Measurements from ENCODE around the gene OR10J5. TPM values are rescaled to one million over a fixed set of nuclear protein-coding genes. Genes with fewer than 3 reads are reported as not detected.

The OR10J5 gene
- total RNA-seq, 2 experiments from 2014 or later, result not detected

DNA sequence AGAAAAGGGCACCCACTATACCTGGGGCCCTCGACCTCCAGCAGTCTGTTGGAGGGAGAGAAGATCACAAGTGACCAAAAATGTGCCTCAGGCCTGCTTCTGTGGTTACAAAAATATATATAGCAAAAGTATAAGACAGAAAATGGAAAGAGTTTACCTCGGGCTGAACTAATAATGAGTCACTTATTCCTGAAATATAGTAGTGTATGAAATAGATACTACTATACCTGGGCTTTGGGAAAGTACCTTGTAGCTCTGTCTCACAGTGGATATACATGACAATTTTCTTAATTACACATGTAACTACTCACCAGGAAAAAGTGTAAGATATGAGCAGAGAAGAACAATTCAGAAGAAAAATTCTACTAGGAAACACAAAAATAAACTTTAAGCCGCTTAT lies 44.5 kb upstream of the OR10J5 start:
- Mint-ChIP-seq H3K4me1 (ENCODE audit: low read depth) (no peaks in the 10 kb centered on the region), H3K9me3 (no peaks in the 10 kb centered on the region), H3K27ac (no peak overlapping the region), H3K4me3 (no peak overlapping the region), H3K27me3 (peaks cover 23% of the 10 kb centered on the region), H3K36me3 (ENCODE audit: low read depth) (no peaks in the 10 kb centered on the region)
- DNase-seq (no peak), ATAC-seq (ENCODE audit: poor library complexity) (no peak)
- no peaks in the 10 kb centered on the region for H3K4me1 ChIP-seq (ENCODE audit: insufficient read depth, low read length)
- intact Hi-C loops (cut with DNase I, micrococcal nuclease), result no loop called here
- H3K4me3 ChIP-seq (ENCODE audit: low read length), result no peak overlapping the region
- no peaks in the 10 kb centered on the region for H3K36me3 ChIP-seq (ENCODE audit: insufficient read depth, low read length)
- H3K27ac ChIP-seq (ENCODE audit: low read depth in 1 of 2, low read length in 2 of 2), result no peak overlapping the region
- TF ChIP-seq, protein P1, sequence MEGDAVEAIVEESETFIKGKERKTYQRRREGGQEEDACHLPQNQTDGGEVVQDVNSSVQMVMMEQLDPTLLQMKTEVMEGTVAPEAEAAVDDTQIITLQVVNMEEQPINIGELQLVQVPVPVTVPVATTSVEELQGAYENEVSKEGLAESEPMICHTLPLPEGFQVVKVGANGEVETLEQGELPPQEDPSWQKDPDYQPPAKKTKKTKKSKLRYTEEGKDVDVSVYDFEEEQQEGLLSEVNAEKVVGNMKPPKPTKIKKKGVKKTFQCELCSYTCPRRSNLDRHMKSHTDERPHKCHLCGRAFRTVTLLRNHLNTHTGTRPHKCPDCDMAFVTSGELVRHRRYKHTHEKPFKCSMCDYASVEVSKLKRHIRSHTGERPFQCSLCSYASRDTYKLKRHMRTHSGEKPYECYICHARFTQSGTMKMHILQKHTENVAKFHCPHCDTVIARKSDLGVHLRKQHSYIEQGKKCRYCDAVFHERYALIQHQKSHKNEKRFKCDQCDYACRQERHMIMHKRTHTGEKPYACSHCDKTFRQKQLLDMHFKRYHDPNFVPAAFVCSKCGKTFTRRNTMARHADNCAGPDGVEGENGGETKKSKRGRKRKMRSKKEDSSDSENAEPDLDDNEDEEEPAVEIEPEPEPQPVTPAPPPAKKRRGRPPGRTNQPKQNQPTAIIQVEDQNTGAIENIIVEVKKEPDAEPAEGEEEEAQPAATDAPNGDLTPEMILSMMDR (IDR thresholded peaks at IDR 0.05), result no peak
- ChIA-PET CTCF (no interaction called here), POLR2A (no interaction called here)
- peaks cover 0 to 4% of the 10 kb centered on the region in 2 experiments for H3K9me3 ChIP-seq (ENCODE audit: control insufficient read depth in 1 of 2, insufficient read depth in 1 of 2, low read length in 2 of 2)
- peaks cover 0 to 9% of the 10 kb centered on the region in 2 experiments for H3K27me3 ChIP-seq (ENCODE audit: control insufficient read depth in 1 of 2, insufficient read depth in 2 of 2, low read length in 2 of 2)

DNA sequence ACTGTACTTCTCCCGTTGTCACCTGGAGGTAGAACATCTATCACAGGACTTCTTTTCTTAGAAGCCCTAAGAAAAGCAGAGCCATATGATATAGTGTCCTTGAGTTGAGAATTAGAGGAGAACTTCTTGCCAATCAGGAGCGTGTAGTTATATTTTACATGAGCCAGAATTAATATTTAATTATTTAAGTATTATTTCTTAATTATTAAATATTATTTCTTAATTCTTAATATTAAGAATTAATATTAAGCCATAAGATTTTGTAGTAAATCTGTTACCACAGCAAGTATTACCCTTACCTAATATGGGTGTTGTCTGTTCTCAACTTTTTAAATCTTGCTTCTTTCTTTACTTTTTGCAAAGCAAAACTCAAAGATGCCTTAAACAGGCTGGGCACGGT lies 41.6 kb upstream of the OR10J5 start:
- ChIA-PET POLR2A (no interaction called here), CTCF (no interaction called here)
- Mint-ChIP-seq H3K4me3 (no peak overlapping the region), H3K27ac (no peak overlapping the region), H3K27me3 (peaks cover 25% of the 10 kb centered on the region), H3K9me3 (no peaks in the 10 kb centered on the region), H3K4me1 (ENCODE audit: low read depth) (no peaks in the 10 kb centered on the region), H3K36me3 (ENCODE audit: low read depth) (no peaks in the 10 kb centered on the region)
- no peaks in the 10 kb centered on the region for H3K4me1 ChIP-seq (ENCODE audit: insufficient read depth, low read length)
- no peak overlapping the region for H3K27ac ChIP-seq (ENCODE audit: low read depth in 1 of 2, low read length in 2 of 2)
- intact Hi-C loops (cut with DNase I, micrococcal nuclease), result no loop called here
- no peak for ATAC-seq (ENCODE audit: poor library complexity)
- TF ChIP-seq, protein P1 (IDR thresholded peaks at IDR 0.05), result no peak
- H3K36me3 ChIP-seq (ENCODE audit: insufficient read depth, low read length), result no peaks in the 10 kb centered on the region
- H3K9me3 ChIP-seq (ENCODE audit: control insufficient read depth in 1 of 2, insufficient read depth in 1 of 2, low read length in 2 of 2), result peaks cover 0 to 11% of the 10 kb centered on the region in 2 experiments
- DNase-seq, result no peak
- H3K27me3 ChIP-seq (ENCODE audit: control insufficient read depth in 1 of 2, insufficient read depth in 2 of 2, low read length in 2 of 2), result peaks cover 0 to 9% of the 10 kb centered on the region in 2 experiments
- no peak overlapping the region for H3K4me3 ChIP-seq (ENCODE audit: low read length)

DNA sequence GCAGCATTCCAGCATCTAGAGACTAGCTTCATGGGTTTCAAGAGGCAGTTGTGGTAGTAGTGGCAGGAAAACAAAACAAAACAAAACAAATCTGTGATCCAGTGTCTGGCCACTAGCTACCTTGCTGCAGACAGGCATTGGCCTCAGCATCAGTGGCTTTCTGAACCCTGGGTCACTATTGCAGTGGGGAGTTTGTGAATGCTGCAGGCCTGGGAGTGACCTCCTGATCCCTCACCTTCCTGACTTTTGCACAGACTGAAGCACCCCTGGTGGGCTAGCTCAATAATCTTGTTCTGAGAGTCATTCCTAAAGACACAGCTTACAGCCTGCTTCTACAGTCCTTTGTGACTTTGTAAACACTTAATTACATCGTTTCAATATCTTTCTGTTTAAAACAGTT lies 26.9 kb upstream of the OR10J5 start:
- ATAC-seq (ENCODE audit: poor library complexity), result no peak
- intact Hi-C loops (cut with DNase I, micrococcal nuclease), result no loop called here
- H3K27ac Mint-ChIP-seq, result no peak overlapping the region
- H3K4me3 ChIP-seq (ENCODE audit: low read length), result no peak overlapping the region
- no peaks in the 10 kb centered on the region for H3K9me3 ChIP-seq (ENCODE audit: control insufficient read depth in 1 of 2, insufficient read depth in 1 of 2, low read length in 2 of 2)
- no peak overlapping the region for H3K27ac ChIP-seq (ENCODE audit: low read depth in 1 of 2, low read length in 2 of 2)
- no peaks in the 10 kb centered on the region for H3K36me3 Mint-ChIP-seq (ENCODE audit: low read depth)
- H3K4me3 Mint-ChIP-seq, result no peak overlapping the region
- H3K4me1 Mint-ChIP-seq (ENCODE audit: low read depth), result no peaks in the 10 kb centered on the region
- H3K4me1 ChIP-seq (ENCODE audit: insufficient read depth, low read length), result no peaks in the 10 kb centered on the region
- peaks cover 15% of the 10 kb centered on the region for H3K27me3 Mint-ChIP-seq
- DNase-seq, result no peak
- no peaks in the 10 kb centered on the region for H3K36me3 ChIP-seq (ENCODE audit: insufficient read depth, low read length)
- TF ChIP-seq, protein P1 (IDR thresholded peaks at IDR 0.05), result no peak
- CTCF ChIA-PET, result no interaction called here
- peaks cover 0 to 3% of the 10 kb centered on the region in 2 experiments for H3K27me3 ChIP-seq (ENCODE audit: control insufficient read depth in 1 of 2, insufficient read depth in 2 of 2, low read length in 2 of 2)
- no peaks in the 10 kb centered on the region for H3K9me3 Mint-ChIP-seq
- POLR2A ChIA-PET, result no interaction called here

Measured in CD4-positive, alpha-beta T cell (primary cell).